ENCODE results near the gene RELT.

RELT gene

GRCh38 chr11:73423506-73423905 is 47.3 kb downstream of the RELT start:
- no peaks in the 10 kb centered on the region for H4K20me1 ChIP-seq (ENCODE audit: insufficient read depth, low read length)
- H2AFZ ChIP-seq (ENCODE audit: low read length) = no peak overlapping the region
- H3K79me2 ChIP-seq (ENCODE audit: low read length) = no peaks in the 10 kb centered on the region
- no peaks in the 10 kb centered on the region for H3F3A ChIP-seq (ENCODE audit: insufficient read depth, low read length)
- H3K36me3 ChIP-seq (replicated peaks; ENCODE audit: insufficient read depth, low read length) = no peaks in the 10 kb centered on the region
- H3K4me3 ChIP-seq (ENCODE audit: low read length) = no peak overlapping the region
- no peak for DNase-seq
- no peaks in the 10 kb centered on the region for H3K9me2 ChIP-seq (replicated peaks; ENCODE audit: insufficient read depth, low read length)
- no peaks in the 10 kb centered on the region for H3K9me3 ChIP-seq (replicated peaks; ENCODE audit: insufficient read depth, low read length)
- no peak overlapping the region for H3K27ac ChIP-seq (ENCODE audit: low read length)
- no peak overlapping the region for H3K4me2 ChIP-seq (ENCODE audit: low read depth, low read length)
- H3K27me3 ChIP-seq (replicated peaks; ENCODE audit: insufficient read depth, low read length) = no peaks in the 10 kb centered on the region
- H3K4me1 ChIP-seq (ENCODE audit: low read length) = no peaks in the 10 kb centered on the region
- H3K9ac ChIP-seq (ENCODE audit: low read length) = no peak overlapping the region
- TF ChIP-seq EZH2phosphoT487 (IDR thresholded peaks at IDR 0.05; ENCODE audit: low read length) (no peak), EZH2 (optimal IDR thresholded peaks at IDR 0.05; ENCODE audit: low read depth, low read length) (no peak)
- TF ChIP-seq, protein P1, sequence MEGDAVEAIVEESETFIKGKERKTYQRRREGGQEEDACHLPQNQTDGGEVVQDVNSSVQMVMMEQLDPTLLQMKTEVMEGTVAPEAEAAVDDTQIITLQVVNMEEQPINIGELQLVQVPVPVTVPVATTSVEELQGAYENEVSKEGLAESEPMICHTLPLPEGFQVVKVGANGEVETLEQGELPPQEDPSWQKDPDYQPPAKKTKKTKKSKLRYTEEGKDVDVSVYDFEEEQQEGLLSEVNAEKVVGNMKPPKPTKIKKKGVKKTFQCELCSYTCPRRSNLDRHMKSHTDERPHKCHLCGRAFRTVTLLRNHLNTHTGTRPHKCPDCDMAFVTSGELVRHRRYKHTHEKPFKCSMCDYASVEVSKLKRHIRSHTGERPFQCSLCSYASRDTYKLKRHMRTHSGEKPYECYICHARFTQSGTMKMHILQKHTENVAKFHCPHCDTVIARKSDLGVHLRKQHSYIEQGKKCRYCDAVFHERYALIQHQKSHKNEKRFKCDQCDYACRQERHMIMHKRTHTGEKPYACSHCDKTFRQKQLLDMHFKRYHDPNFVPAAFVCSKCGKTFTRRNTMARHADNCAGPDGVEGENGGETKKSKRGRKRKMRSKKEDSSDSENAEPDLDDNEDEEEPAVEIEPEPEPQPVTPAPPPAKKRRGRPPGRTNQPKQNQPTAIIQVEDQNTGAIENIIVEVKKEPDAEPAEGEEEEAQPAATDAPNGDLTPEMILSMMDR (IDR thresholded peaks at IDR 0.05; ENCODE audit: low read length) = no peak

DNA sequence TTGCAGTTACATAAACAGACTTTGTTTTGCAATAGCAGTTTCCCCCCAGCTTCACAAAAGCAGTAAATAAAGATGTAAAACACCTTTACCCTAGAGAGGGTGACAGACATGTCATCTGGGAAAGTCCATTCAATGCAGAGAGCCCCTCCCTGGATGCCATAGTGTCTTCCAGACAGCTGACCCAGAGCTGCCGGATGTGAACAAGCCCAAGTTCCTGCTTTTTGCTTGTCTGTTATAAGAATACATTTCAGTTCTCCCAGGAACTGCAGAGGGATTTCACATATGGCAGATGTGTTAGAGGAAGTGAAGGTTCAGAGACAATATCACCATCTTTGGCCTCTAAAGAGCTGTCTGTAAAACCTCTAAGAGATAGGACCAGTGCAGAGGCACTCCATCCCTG is 48.9 kb downstream of the RELT start:
- no peaks in the 10 kb centered on the region for H3F3A ChIP-seq (ENCODE audit: insufficient read depth, low read length)
- no peaks in the 10 kb centered on the region for H3K9me3 ChIP-seq (replicated peaks; ENCODE audit: insufficient read depth, low read length)
- H3K4me2 ChIP-seq (ENCODE audit: low read depth, low read length) = no peak overlapping the region
- no peak overlapping the region for H3K9ac ChIP-seq (ENCODE audit: low read length)
- H3K27me3 ChIP-seq (replicated peaks; ENCODE audit: insufficient read depth, low read length) = no peaks in the 10 kb centered on the region
- no peak overlapping the region for H3K4me3 ChIP-seq (ENCODE audit: low read length)
- H3K79me2 ChIP-seq (ENCODE audit: low read length) = no peaks in the 10 kb centered on the region
- TF ChIP-seq EZH2 (optimal IDR thresholded peaks at IDR 0.05; ENCODE audit: low read depth, low read length) = no peak
- TF ChIP-seq, protein P1 (IDR thresholded peaks at IDR 0.05; ENCODE audit: low read length) = no peak
- TF ChIP-seq EZH2phosphoT487 (IDR thresholded peaks at IDR 0.05; ENCODE audit: low read length) = no peak
- no peaks in the 10 kb centered on the region for H4K20me1 ChIP-seq (ENCODE audit: insufficient read depth, low read length)
- H2AFZ ChIP-seq (ENCODE audit: low read length) = no peak overlapping the region
- DNase-seq = no peak
- no peaks in the 10 kb centered on the region for H3K4me1 ChIP-seq (ENCODE audit: low read length)
- H3K36me3 ChIP-seq (replicated peaks; ENCODE audit: insufficient read depth, low read length) = no peaks in the 10 kb centered on the region
- H3K9me2 ChIP-seq (replicated peaks; ENCODE audit: insufficient read depth, low read length) = no peaks in the 10 kb centered on the region
- H3K27ac ChIP-seq (ENCODE audit: low read length) = no peak overlapping the region

DNA sequence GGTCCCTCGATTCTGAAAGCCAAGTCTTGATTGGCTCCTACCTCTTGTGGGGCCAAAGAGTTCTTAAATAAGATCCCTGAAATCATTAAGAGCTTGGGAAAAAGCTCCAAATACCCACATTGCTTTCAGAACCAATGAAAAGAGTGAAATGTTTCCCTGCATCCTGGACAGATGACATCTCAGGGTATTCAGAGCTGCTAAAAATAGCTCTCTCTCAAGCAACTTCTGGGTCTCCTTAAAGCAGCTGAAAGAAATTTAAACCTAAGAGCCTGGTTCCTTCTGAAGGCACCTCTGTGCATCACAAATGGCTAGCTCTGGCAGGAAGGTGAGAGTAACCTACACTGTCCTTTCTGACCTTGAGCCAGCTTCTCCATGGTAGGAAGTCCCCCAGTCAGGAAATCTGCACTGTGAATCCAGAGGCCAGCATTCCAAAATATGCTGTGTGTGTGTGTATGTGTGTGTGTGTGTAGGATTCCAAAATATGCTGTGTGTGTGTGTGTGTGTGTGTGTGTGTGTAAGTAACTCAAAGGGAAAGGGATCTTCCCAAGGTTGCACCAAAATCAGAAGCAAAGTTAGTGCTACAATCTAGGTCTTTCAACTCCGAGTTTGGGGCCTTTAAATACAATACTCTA is 50.1 kb downstream of the RELT start:
- Histone ChIP-seq H3K4me3 (ENCODE audit: low read length) (no peak overlapping the region), H3K79me2 (ENCODE audit: low read length) (no peaks in the 10 kb centered on the region), H3F3A (ENCODE audit: insufficient read depth, low read length) (no peaks in the 10 kb centered on the region), H3K36me3 (replicated peaks; ENCODE audit: insufficient read depth, low read length) (no peaks in the 10 kb centered on the region), H2AFZ (ENCODE audit: low read length) (no peak overlapping the region), H3K27ac (ENCODE audit: low read length) (no peak overlapping the region), H4K20me1 (ENCODE audit: insufficient read depth, low read length) (no peaks in the 10 kb centered on the region), H3K27me3 (replicated peaks; ENCODE audit: insufficient read depth, low read length) (no peaks in the 10 kb centered on the region), H3K9ac (ENCODE audit: low read length) (no peak overlapping the region), H3K9me3 (replicated peaks; ENCODE audit: insufficient read depth, low read length) (no peaks in the 10 kb centered on the region), H3K4me2 (ENCODE audit: low read depth, low read length) (no peak overlapping the region), H3K9me2 (replicated peaks; ENCODE audit: insufficient read depth, low read length) (no peaks in the 10 kb centered on the region), H3K4me1 (ENCODE audit: low read length) (no peaks in the 10 kb centered on the region)
- DNase-seq = no peak
- TF ChIP-seq EZH2 (optimal IDR thresholded peaks at IDR 0.05; ENCODE audit: low read depth, low read length) (no peak), EZH2phosphoT487 (IDR thresholded peaks at IDR 0.05; ENCODE audit: low read length) (no peak)
- TF ChIP-seq, protein P1 (IDR thresholded peaks at IDR 0.05; ENCODE audit: low read length) = no peak

Measured in MM.1S (cell line).